ENCODE measurements around the gene LPAR4. TPM values are rescaled to one million over a fixed set of nuclear protein-coding genes. Genes with fewer than 3 reads are reported as not detected.

Gene LPAR4
- total RNA-seq, 2 donors from 2014 or later = 1.2 TPM; not detected in 1

GRCh38 chrX:78753571-78753970, 6.1 kb downstream of the LPAR4 start:
- H3K27me3 ChIP-seq (replicated peaks; ENCODE audit: insufficient read depth) = no peaks in the 10 kb centered on the region
- H3K4me3 ChIP-seq = no peak overlapping the region
- ATAC-seq (ENCODE audit: insufficient number of reproducible peaks, low FRiP score, low read depth) (no peak), DNase-seq (ENCODE audit: low spot score) (no peak)
- no peaks in the 10 kb centered on the region for H3K36me3 ChIP-seq
- peaks cover 0 to 6% of the 10 kb centered on the region in 2 donors for H3K4me1 ChIP-seq (ENCODE audit: control insufficient read depth in 1 of 2, low read depth in 2 of 2)
- H3K9me3 ChIP-seq = no peaks in the 10 kb centered on the region
- no peak overlapping the region for H3K27ac ChIP-seq
- no peak for TF ChIP-seq CTCF (IDR thresholded peaks at IDR 0.05)

GRCh38 chrX:78754917-78755316, 7.4 kb downstream of the LPAR4 start:
- no peaks in the 10 kb centered on the region for H3K9me3 ChIP-seq
- no peaks in the 10 kb centered on the region for H3K27me3 ChIP-seq (replicated peaks; ENCODE audit: insufficient read depth)
- TF ChIP-seq CTCF (IDR thresholded peaks at IDR 0.05) = no peak
- no peak overlapping the region for H3K27ac ChIP-seq
- H3K36me3 ChIP-seq = no peaks in the 10 kb centered on the region
- H3K4me1 ChIP-seq (ENCODE audit: control insufficient read depth in 1 of 2, low read depth in 2 of 2) = peaks cover 0 to 6% of the 10 kb centered on the region in 2 donors
- DNase-seq (ENCODE audit: low spot score) (no peak), ATAC-seq (ENCODE audit: insufficient number of reproducible peaks, low FRiP score, low read depth) (no peak)
- no peak overlapping the region for H3K4me3 ChIP-seq

- no peak overlapping the region for H3K27ac ChIP-seq
- no peak for TF ChIP-seq CTCF (IDR thresholded peaks at IDR 0.05)
- H3K4me1 ChIP-seq (ENCODE audit: control insufficient read depth in 1 of 2, low read depth in 2 of 2) = no peaks in the 10 kb centered on the region
- ATAC-seq (ENCODE audit: insufficient number of reproducible peaks, low FRiP score, low read depth) = no peak
- H3K9me3 ChIP-seq = no peaks in the 10 kb centered on the region
- no peaks in the 10 kb centered on the region for H3K36me3 ChIP-seq
- no peak overlapping the region for H3K4me3 ChIP-seq
- no peak for DNase-seq (ENCODE audit: low spot score)
- no peaks in the 10 kb centered on the region for H3K27me3 ChIP-seq (replicated peaks; ENCODE audit: insufficient read depth)
Measured at GRCh38 chrX:78759081-78759480, 11.6 kb downstream of the LPAR4 start.

- no peaks in the 10 kb centered on the region for H3K4me1 ChIP-seq (ENCODE audit: control insufficient read depth in 1 of 2, low read depth in 2 of 2)
- no peaks in the 10 kb centered on the region for H3K9me3 ChIP-seq
- no peak overlapping the region for H3K27ac ChIP-seq
- no peaks in the 10 kb centered on the region for H3K36me3 ChIP-seq
- DNase-seq (ENCODE audit: low spot score) (no peak), ATAC-seq (ENCODE audit: insufficient number of reproducible peaks, low FRiP score, low read depth) (no peak)
- H3K27me3 ChIP-seq (replicated peaks; ENCODE audit: insufficient read depth) = no peaks in the 10 kb centered on the region
- no peak for TF ChIP-seq CTCF (IDR thresholded peaks at IDR 0.05)
- no peak overlapping the region for H3K4me3 ChIP-seq
Measured at GRCh38 chrX:78769101-78769755, 21.7 kb downstream of the LPAR4 start.

- Histone ChIP-seq H3K27ac (no peak overlapping the region), H3K4me3 (no peak overlapping the region)
- no peak for TF ChIP-seq CTCF (IDR thresholded peaks at IDR 0.05)
Measured at GRCh38 chrX:78769946-78770345, 22.4 kb downstream of the LPAR4 start.

More at GRCh38 chrX:78769946-78770345, 22.4 kb downstream of the LPAR4 start:
- Histone ChIP-seq H3K4me1 (ENCODE audit: control insufficient read depth in 1 of 2, low read depth in 2 of 2) (no peaks in the 10 kb centered on the region), H3K9me3 (no peaks in the 10 kb centered on the region), H3K27me3 (replicated peaks; ENCODE audit: insufficient read depth) (no peaks in the 10 kb centered on the region), H3K36me3 (no peaks in the 10 kb centered on the region)
- no peak for DNase-seq (ENCODE audit: low spot score)
- no peak for ATAC-seq (ENCODE audit: insufficient number of reproducible peaks, low FRiP score, low read depth)

Measured in thoracic aorta (tissue), 2 donors.